Loucy (cell line): ENCODE measurements around the gene CACNA1A.

Source experiments
- CTCF ChIP-seq: fragments of 200-600 bp; sonication (generic); conservative IDR thresholded peaks from 2 replicates; pipeline ENCODE4 v1.5.1; 2014; ENCODE audit warnings: mild to moderate bottlenecking, antibody characterized with exemption, low read length
- EZH2phosphoT487 ChIP-seq: fragments of 200-600 bp; IDR thresholded peaks from 2 replicates; pipeline ENCODE4 v1.6.1; 2018; ENCODE audit warnings: antibody characterized with exemption, mild to moderate bottlenecking, moderate library complexity, borderline replicate concordance

GRCh38 chr19:13363245-13363644 lies 143.0 kb downstream of the CACNA1A start:
- no peak for TF ChIP-seq CTCF
- no peak for TF ChIP-seq EZH2phosphoT487
